IMR-90 (cell line): ENCODE measurements around the gene SOD1. TPM values are rescaled to one million over a fixed set of nuclear protein-coding genes. Genes with fewer than 3 reads are reported as not detected.
A peak's percentile ranks its signal among the peaks of the same experiment; 100 is the strongest.

Experiments used
- ATAC-seq: fragments of 200-7000 bp; cut with Tn5 transposase; 2 replicates; pipeline ENCODE4 v1.9.1; 2020; ENCODE audit warnings: low read depth, mild to moderate bottlenecking, moderate library complexity
- BruUV-seq: library from RNA; stranded (reverse); fragments of 400-500 nt; replicated peaks from 2 replicates; lab custom pipeline; 2021; lab: Mats Ljungman, UMichigan
- CTCF ChIA-PET: fragments of 300-600 bp; formaldehyde crosslinking; extraction: SDS; loops from one replicate; lab custom pipeline; 2021; ENCODE audit warnings: antibody characterized with exemption; lab: Yijun Ruan, JAX
- POLR2A ChIA-PET: fragments of 300-600 bp; sonication (Branson Sonifier 250); formaldehyde crosslinking; loops from one replicate; lab custom pipeline; 2022; ENCODE audit warnings: antibody characterized with exemption; ENCODE audit not compliant: unreplicated experiment; lab: Charles Lee
- DNase-seq: peaks from one replicate; pipeline ENCODE4 v3.0.0; 2013
- H2AFZ ChIP-seq: replicated peaks from 2 replicates; pipeline ENCODE3; 2013; ENCODE audit warnings: low read length, mild to moderate bottlenecking; ENCODE audit not compliant: poor library complexity
- H2AK5ac ChIP-seq: 2 replicates; pipeline ENCODE4 v1.6.1; 2013; ENCODE audit warnings: low read depth, low read length, inconsistent platforms
- H2AK9ac ChIP-seq: replicated peaks from 2 replicates; pipeline ENCODE3; 2013; ENCODE audit warnings: mild to moderate bottlenecking, low read depth, low read length, moderate library complexity; ENCODE audit not compliant: poor library complexity
- H2BK120ac ChIP-seq: 2 replicates; pipeline ENCODE4 v1.6.1; 2013; ENCODE audit warnings: low read depth, low read length, inconsistent platforms
- H2BK15ac ChIP-seq: 3 replicates; pipeline ENCODE4 v1.6.1; 2013; ENCODE audit warnings: low read depth, low read length, inconsistent platforms
- H2BK20ac ChIP-seq: 2 replicates; pipeline ENCODE4 v1.6.1; 2013; ENCODE audit warnings: low read depth, mild to moderate bottlenecking, inconsistent platforms, low read length, moderate library complexity
- H2BK5ac ChIP-seq: 2 replicates; pipeline ENCODE4 v1.6.1; 2013; ENCODE audit warnings: mild to moderate bottlenecking, low read depth, low read length, inconsistent platforms; ENCODE audit not compliant: poor library complexity, severe bottlenecking
- H3K14ac ChIP-seq: replicated peaks from 2 replicates; pipeline ENCODE4 v1.6.1; 2013; ENCODE audit warnings: low read depth, low read length, inconsistent platforms
- H3K18ac ChIP-seq: 2 replicates; pipeline ENCODE4 v1.6.1; 2013; ENCODE audit warnings: low read depth, low read length, control low read depth
- H3K23ac ChIP-seq: 2 replicates; pipeline ENCODE4 v1.6.1; 2013; ENCODE audit warnings: low read depth, low read length, inconsistent platforms
- H3K27ac ChIP-seq: 2 replicates; pipeline ENCODE4 v1.5.1; 2013; ENCODE audit warnings: mild to moderate bottlenecking, control low read depth, low read length; ENCODE audit not compliant: insufficient read depth
- H3K27me3 ChIP-seq: 2 replicates; pipeline ENCODE4 v1.6.1; 2013; ENCODE audit warnings: low read length; ENCODE audit not compliant: control insufficient read depth, insufficient read depth
- H3K36me3 ChIP-seq: 2 replicates; pipeline ENCODE4 v1.6.1; 2013; ENCODE audit warnings: low read length, mixed read lengths; ENCODE audit not compliant: control insufficient read depth, insufficient read depth
- H3K4ac ChIP-seq: 2 replicates; pipeline ENCODE4 v1.6.1; 2013; ENCODE audit warnings: low read depth, low read length, inconsistent platforms
- H3K4me1 ChIP-seq: 2 replicates; pipeline ENCODE4 v1.6.1; 2013; ENCODE audit warnings: low read length, mixed read lengths; ENCODE audit not compliant: control insufficient read depth, insufficient read depth
- H3K4me2 ChIP-seq: 2 replicates; pipeline ENCODE4 v1.6.1; 2013; ENCODE audit warnings: low read depth, mild to moderate bottlenecking, control low read depth, low read length, moderate library complexity
- H3K4me3 ChIP-seq: 2 replicates; pipeline ENCODE4 v1.5.1; 2013; ENCODE audit warnings: low read depth, mild to moderate bottlenecking, control low read depth, low read length, moderate library complexity; ENCODE audit not compliant: insufficient read depth
- H3K56ac ChIP-seq: 2 replicates; pipeline ENCODE4 v1.6.1; 2013; ENCODE audit warnings: low read length, inconsistent platforms; ENCODE audit not compliant: insufficient read depth; ENCODE audit errors: extremely low read depth
- H3K79me1 ChIP-seq, 2 experiments: 2 replicates each; pipeline ENCODE4 v1.6.1; 2013; ENCODE audit warnings: low read length in 2 of 2, inconsistent platforms in 1 of 2, low read depth in 1 of 2
- H3K9ac ChIP-seq: 2 replicates; pipeline ENCODE4 v1.6.1; 2013; ENCODE audit warnings: low read depth, low read length, control low read depth
- H3K9me1 ChIP-seq: 2 replicates; pipeline ENCODE4 v1.6.1; 2013; ENCODE audit warnings: low read length, inconsistent platforms; ENCODE audit not compliant: insufficient read depth
- H3K9me3 ChIP-seq: 2 replicates; pipeline ENCODE4 v1.6.1; 2013; ENCODE audit warnings: low read length; ENCODE audit not compliant: control insufficient read depth, insufficient read depth
- H4K20me1 ChIP-seq: 2 replicates; pipeline ENCODE4 v1.6.1; 2013; ENCODE audit warnings: low read length, inconsistent platforms; ENCODE audit not compliant: insufficient read depth
- H4K5ac ChIP-seq: 2 replicates; pipeline ENCODE4 v1.6.1; 2013; ENCODE audit warnings: mild to moderate bottlenecking, low read depth, low read length, control low read depth
- H4K8ac ChIP-seq, 2 experiments: 2 replicates each; pipeline ENCODE4 v1.6.1; 2013; ENCODE audit warnings: low read depth in 2 of 2, low read length in 2 of 2, control low read depth in 1 of 2, inconsistent platforms in 1 of 2
- H4K91ac ChIP-seq: 2 replicates; pipeline ENCODE4 v1.6.1; 2013; ENCODE audit warnings: low read depth, low read length, inconsistent platforms; ENCODE audit not compliant: insufficient read depth
- BHLHE40 ChIP-seq: fragments of 150-350 bp; IDR thresholded peaks from 2 replicates; pipeline ENCODE4 v1.6.1; 2016; ENCODE audit warnings: mild to moderate bottlenecking, low read depth, low read length
- CEBPB ChIP-seq: IDR thresholded peaks from 2 replicates; pipeline ENCODE4 v1.6.1; 2012; ENCODE audit warnings: low read depth, low read length, improper control_type of control experiment
- CHD1 ChIP-seq: IDR thresholded peaks from 2 replicates; pipeline ENCODE4 v1.6.1; 2012; ENCODE audit warnings: low read depth, low read length, improper control_type of control experiment
- ELK1 ChIP-seq: fragments of 150-350 bp; IDR thresholded peaks from 2 replicates; pipeline ENCODE4 v1.6.1; 2016; ENCODE audit warnings: low read depth, mild to moderate bottlenecking, low read length, moderate library complexity, borderline replicate concordance
- FOS ChIP-seq: fragments of 150-350 bp; IDR thresholded peaks from 2 replicates; pipeline ENCODE4 v1.6.1; 2016; ENCODE audit warnings: low read depth, low read length
- MAFK ChIP-seq: IDR thresholded peaks from 2 replicates; pipeline ENCODE4 v1.6.1; 2012; ENCODE audit warnings: low read depth, low read length, improper control_type of control experiment
- MAZ ChIP-seq: IDR thresholded peaks from 2 replicates; pipeline ENCODE4 v1.6.1; 2012; ENCODE audit warnings: low read depth, mild to moderate bottlenecking, low read length, improper control_type of control experiment, moderate library complexity, borderline replicate concordance
- MXI1 ChIP-seq: IDR thresholded peaks from 2 replicates; pipeline ENCODE4 v1.6.1; 2012; ENCODE audit warnings: low read depth, mild to moderate bottlenecking, low read length, moderate library complexity, borderline replicate concordance
- NFE2L2 ChIP-seq: fragments of 150-350 bp; IDR thresholded peaks from 2 replicates; pipeline ENCODE4 v1.6.1; 2016; ENCODE audit warnings: low read depth, mild to moderate bottlenecking, low read length
- POLR2A ChIP-seq: IDR thresholded peaks from 2 replicates; pipeline ENCODE4 v1.6.1; 2012; ENCODE audit warnings: mild to moderate bottlenecking, low read depth, low read length
- RAD21 ChIP-seq: IDR thresholded peaks from 2 replicates; pipeline ENCODE4 v1.6.1; 2012; ENCODE audit warnings: low read length, improper control_type of control experiment
- WGBS, 2 experiments: methylation state at CpG; one replicate each; pipeline versions ENCODE4 v1.1.5 to v1.1.7; 2013; ENCODE audit warnings: missing lambda C conversion rate in 2 of 2; ENCODE audit not compliant: insufficient read length in 1 of 2; ENCODE audit errors: extremely low coverage in 2 of 2; 5-methylcytosine and 5-hydroxymethylcytosine counted together
- dilution Hi-C: fragments of 300-500 bp; cut with HindIII; formaldehyde crosslinking; loops from one replicate; pipeline ENCODE4 v1.14.3; 2018; ENCODE audit warnings: low sequenced_read_pairs; ENCODE audit not compliant: unreplicated experiment
- in situ Hi-C: fragments of 300-500 bp; cut with MboI; formaldehyde crosslinking; loops from 3 replicates; pipeline ENCODE4 v1.14.3; 2019; ENCODE audit warnings: low sequenced_read_pairs, inconsistent platforms, mixed read lengths
- intact Hi-C: fragments of 100-400 bp; cut with micrococcal nuclease; formaldehyde crosslinking; loops from 2 replicates; pipeline ENCODE4 v1.10.0; 2022
- polyA plus RNA-seq, 3 experiments: library from polyadenylated mRNA; depleted of rRNA; stranded (reverse); fragments of >200 nt; gene quantifications; 2 replicates each; pipeline ENCODE4 v1.2.3, GENCODE V29; 2012; ENCODE audit warnings: low replicate concordance in 1 of 3
- total RNA-seq: library from RNA; depleted of rRNA; stranded (reverse); fragments of >200 nt; gene quantifications from 2 replicates; pipeline ENCODE4 v1.2.3, GENCODE V29; 2012

The SOD1 gene
- total and polyA plus RNA-seq, 2 of the 4 experiments (the other 2 are of a cell fraction) = 312 to 392 TPM

DNA sequence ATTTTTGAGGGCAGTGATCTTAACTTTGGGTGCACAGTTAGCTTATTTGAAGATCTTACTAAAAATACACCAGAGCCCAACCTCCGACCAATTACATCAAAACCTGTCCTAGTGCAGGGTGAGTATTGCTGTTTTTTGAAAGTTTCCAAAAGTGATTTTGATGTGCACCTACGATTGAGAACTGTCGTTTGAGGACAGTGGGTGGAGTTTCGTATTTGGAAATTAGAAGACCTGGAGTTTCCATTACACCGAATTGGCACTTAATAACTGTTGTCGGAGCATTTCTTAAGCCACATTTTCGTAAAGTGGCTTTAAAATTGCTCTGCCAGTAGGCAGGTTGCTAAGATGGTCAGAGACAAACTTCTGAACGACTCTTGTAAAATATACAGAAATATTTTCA, 1.1 kb downstream of the SOD1 start:
- peaks cover 29% of the 10 kb centered on the region; the same call in 1 of the 2 replicates for H4K20me1 ChIP-seq
- no peak for ATAC-seq
- no peak overlapping the region for H2AFZ ChIP-seq
- no peaks in the 10 kb centered on the region for H3K9me3 ChIP-seq
- peaks cover 10 to 39% of the 10 kb centered on the region in 2 experiments for H3K79me1 ChIP-seq
- H2AK9ac ChIP-seq = peak overlapping the region; percentile 30
- peaks cover 15% of the 10 kb centered on the region for H3K36me3 ChIP-seq
- no peak overlapping the region for H2BK20ac ChIP-seq
- ChIA-PET POLR2A (no interaction called here), CTCF (no interaction called here)
- H4K8ac ChIP-seq = no peak overlapping the region; a peak in 1 of 4 replicates
- no peak overlapping the region for H3K56ac ChIP-seq
- H3K27ac ChIP-seq = peak overlapping the region; percentile 58
- no peaks in the 10 kb centered on the region for H3K27me3 ChIP-seq
- no peak overlapping the region for H2BK120ac ChIP-seq
- in situ Hi-C loops = no loop called here
- peak overlapping the region; percentile 87 for H3K4me3 ChIP-seq
- dilution Hi-C loops = no loop called here
- intact Hi-C loops = no loop called here
- peak overlapping the region; percentile 19 for H2BK5ac ChIP-seq
- 54% methylated on average over 4 of the region's 8 CpGs; no CpG with 5 or more reads in 1 of the 2 experiments for WGBS, 2 experiments
- H3K4ac ChIP-seq = peak overlapping the region; percentile 55; the same call in 1 of the 2 replicates
- H3K18ac ChIP-seq = no peak overlapping the region
- H4K91ac ChIP-seq = no peak overlapping the region
- H3K14ac ChIP-seq = peak overlapping the region; percentile 15; the same call in 1 of the 2 replicates
- H2AK5ac ChIP-seq = 0 out of 2 replicates have a peak overlapping the region, but pooled peaks have one; percentile 1
- H4K5ac ChIP-seq = no peak overlapping the region
- BruUV-seq = no TSS peak
- peaks cover 3% of the 10 kb centered on the region; the same call in 1 of the 2 replicates for H3K9me1 ChIP-seq
- peak overlapping the region; percentile 66 for H3K23ac ChIP-seq
- peaks cover 5% of the 10 kb centered on the region for H3K4me1 ChIP-seq
- peak overlapping the region; percentile 75 for H3K9ac ChIP-seq
- TF ChIP-seq MAFK (no peak), MXI1 (no peak), RAD21 (no peak), BHLHE40 (no peak), CHD1 (no peak), MAZ (no peak), POLR2A (no peak), FOS (no peak), NFE2L2 (no peak), CEBPB (no peak), ELK1 (no peak)
- DNase-seq = no peak
- peak overlapping the region; percentile 85 for H3K4me2 ChIP-seq
- H2BK15ac ChIP-seq = no peak overlapping the region
